ENCODE data around the gene PSME2. TPM values are rescaled to one million over a fixed set of nuclear protein-coding genes. Genes with fewer than 3 reads are reported as not detected.
A peak's percentile ranks its signal among the peaks of the same experiment; 100 is the strongest.

PSME2 gene
- total and polyA plus RNA-seq, 10 of the 15 experiments (the other 5 are each of a cell fraction or from before 2014, with no cell fraction given), result 510 to 3,542 (median 913) TPM

- TF ChIP-seq TCF12 (IDR thresholded peaks at IDR 0.05; ENCODE audit: low read depth, low read length), result peak; percentile 80
- TF ChIP-seq REST (IDR thresholded peaks at IDR 0.05; ENCODE audit: low read depth, low read length), result 0 out of 2 replicates have a peak, but pooled peaks have one; percentile 43
- TF ChIP-seq NFIC (IDR thresholded peaks at IDR 0.05; ENCODE audit: low read depth, low read length), result no peak
- TF ChIP-seq JUND (IDR thresholded peaks at IDR 0.05; ENCODE audit: low read depth, low read length), result no peak
- peak; percentile 100 for TF ChIP-seq GABPA (IDR thresholded peaks at IDR 0.05; ENCODE audit: low read depth)
- TF ChIP-seq SP1 (IDR thresholded peaks at IDR 0.05; ENCODE audit: low read depth, low read length), result peak; percentile 92
- TF ChIP-seq NFXL1 (IDR thresholded peaks at IDR 0.05; ENCODE audit: borderline replicate concordance), result no peak
- no peak for TF ChIP-seq SMAD1 (IDR thresholded peaks at IDR 0.05; ENCODE audit: low read depth, partially characterized antibody)
- no peak for TF ChIP-seq IRF3 (IDR thresholded peaks at IDR 0.05)
- peak; percentile 99 for TF ChIP-seq ZBTB11 (CRISPR knock-in tag; IDR thresholded peaks at IDR 0.05)
- peak; percentile 97; the same call in 1 of the 2 replicates for TF ChIP-seq STAT1 (conservative IDR thresholded peaks at IDR 0.05)
- TF ChIP-seq PAX8 (IDR thresholded peaks at IDR 0.05), result no peak
- TF ChIP-seq POLR2AphosphoS2 (IDR thresholded peaks at IDR 0.05; ENCODE audit: low read depth, low read length), result peak; percentile 72
- TF ChIP-seq MEF2B (IDR thresholded peaks at IDR 0.05; ENCODE audit: partially characterized antibody, poor library complexity, severe bottlenecking), result peak; percentile 53
- TF ChIP-seq IKZF2 (IDR thresholded peaks at IDR 0.05), result no peak; a peak in 1 of 4 replicates
- TF ChIP-seq RELB (IDR thresholded peaks at IDR 0.05; ENCODE audit: low read depth), result peak; percentile 84
- no peak for TF ChIP-seq ZNF274 (IDR thresholded peaks at IDR 0.05; ENCODE audit: insufficient read depth, insufficient read length)
- TF ChIP-seq MYB (IDR thresholded peaks at IDR 0.05; ENCODE audit: borderline replicate concordance, low read depth, low read length), result peak; percentile 76; the same call in 1 of the 2 replicates
- peak; percentile 98 for TF ChIP-seq RUNX3 (IDR thresholded peaks at IDR 0.05; ENCODE audit: low read length)
Observed at GRCh38 chr14:24188251-24189058, 42.0 kb upstream of the PSME2 start, which contains the start of gene IPO4 (continued).
